ENCODE data around the gene OXLD1.
A peak's percentile ranks its signal among the peaks of the same experiment; 100 is the strongest.

Gene OXLD1

GRCh38 chr17:81682565-81683207 is 16.3 kb upstream of the OXLD1 start:
- no peak for DNase-seq

GRCh38 chr17:81681672-81682071 is 15.3 kb upstream of the OXLD1 start:
- DNase-seq, result no peak

GRCh38 chr17:81680150-81680549 is 13.7 kb upstream of the OXLD1 start:
- no peak for DNase-seq

- DNase-seq, result no peak
Observed at GRCh38 chr17:81676906-81677305, 10.5 kb upstream of the OXLD1 start.

GRCh38 chr17:81675515-81676221 is 9.3 kb upstream of the OXLD1 start:
- peak; percentile 45 for DNase-seq

GRCh38 chr17:81673561-81674258 is 7.3 kb upstream of the OXLD1 start:
- DNase-seq, result no peak

- DNase-seq, result no peak
Observed at GRCh38 chr17:81672954-81673353, 6.5 kb upstream of the OXLD1 start.

- DNase-seq, result no peak
Observed at GRCh38 chr17:81672504-81672903, 6.1 kb upstream of the OXLD1 start.

GRCh38 chr17:81667754-81668153 is 1.3 kb upstream of the OXLD1 start:
- DNase-seq, result no peak

- peak; percentile 30 for DNase-seq
Observed at GRCh38 chr17:81666092-81666341, 388 bp downstream of the OXLD1 start.

- DNase-seq, result peak; percentile 41
Observed at GRCh38 chr17:81665205-81666091, 957 bp downstream of the OXLD1 start.

GRCh38 chr17:81664051-81664470 is 2.3 kb downstream of the OXLD1 start:
- DNase-seq, result no peak

GRCh38 chr17:81662002-81662401 is 4.4 kb downstream of the OXLD1 start:
- DNase-seq, result no peak

GRCh38 chr17:81660441-81660840 is 6.0 kb downstream of the OXLD1 start:
- DNase-seq, result no peak

- DNase-seq, result no peak
Observed at GRCh38 chr17:81659038-81659437, 7.4 kb downstream of the OXLD1 start.

GRCh38 chr17:81656835-81657234 is 9.6 kb downstream of the OXLD1 start:
- DNase-seq, result no peak

- DNase-seq, result no peak
Observed at GRCh38 chr17:81656118-81656743, 10.2 kb downstream of the OXLD1 start, which contains the start of gene PDE6G. Gene PDE6G, minus strand, starts transcription at chr17:81656542. Its CDS starts 3,237 bp downstream, at chr17:81653305.

- DNase-seq, result no peak
Observed at GRCh38 chr17:81655378-81656117, 10.9 kb downstream of the OXLD1 start.

- no peak for DNase-seq
Observed at GRCh38 chr17:81652906-81653771, 13.3 kb downstream of the OXLD1 start.

- no peak for DNase-seq
Observed at GRCh38 chr17:81651692-81652091, 14.7 kb downstream of the OXLD1 start.

GRCh38 chr17:81650951-81651350 is 15.5 kb downstream of the OXLD1 start:
- no peak for DNase-seq

All from CD4-positive, alpha-beta T cell treated with Interleukin-10 for 1 hour (primary cell).